ENCODE measurements around the gene JAML.
A peak's percentile ranks its signal among the peaks of the same experiment; 100 is the strongest.

The JAML gene

DNA sequence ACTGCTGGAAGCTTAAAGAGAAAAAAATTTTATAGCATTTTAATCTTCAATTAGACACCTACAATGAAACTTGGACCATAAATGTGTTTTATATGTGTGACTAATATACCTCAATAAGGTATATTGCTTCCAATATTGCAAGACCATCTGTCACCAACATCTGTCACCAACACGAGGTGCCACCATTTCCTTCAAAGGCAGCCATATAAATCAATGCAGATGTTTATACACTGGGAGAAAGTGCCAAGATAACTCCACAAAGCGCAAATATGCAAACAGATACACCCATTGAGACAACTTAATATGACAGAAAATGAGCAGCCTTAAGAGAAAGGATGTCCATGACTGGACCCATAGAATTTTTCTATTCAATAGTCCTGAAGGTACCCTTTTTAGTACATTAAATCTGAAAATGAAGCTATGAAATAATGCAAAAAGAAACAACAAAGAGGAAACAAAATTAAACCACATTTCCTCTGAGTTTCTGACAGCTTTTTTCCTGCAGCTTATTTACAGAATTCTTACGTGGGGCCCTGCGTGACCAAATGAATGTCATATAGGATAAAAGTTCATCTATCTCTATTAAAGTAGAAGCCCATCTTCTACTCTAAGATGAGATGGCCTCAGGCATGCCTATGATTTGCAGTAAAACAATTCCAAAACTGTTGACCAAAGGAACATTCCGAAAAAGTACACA is 14.8 kb upstream of the JAML start:
- DNase-seq, result no peak

DNA sequence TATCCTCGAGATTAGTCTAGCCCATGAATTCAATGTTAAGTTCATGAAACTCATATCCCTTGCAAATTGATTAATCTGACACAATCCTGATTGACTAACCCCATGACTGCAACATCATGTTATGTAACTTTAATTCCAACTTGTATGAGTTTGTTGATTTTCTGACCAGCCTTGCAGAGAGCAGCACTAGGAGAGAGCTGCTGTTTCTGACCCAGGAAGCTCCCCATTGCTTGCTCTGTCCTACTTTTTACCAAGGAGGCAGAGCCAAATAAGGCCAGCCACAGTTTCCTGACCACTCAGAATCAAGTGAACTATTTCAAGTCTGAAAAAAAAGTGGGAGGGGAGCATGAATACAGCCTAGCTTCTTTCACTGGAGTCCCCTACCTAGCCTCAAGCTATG is 14.1 kb upstream of the JAML start:
- DNase-seq, result no peak

DNA sequence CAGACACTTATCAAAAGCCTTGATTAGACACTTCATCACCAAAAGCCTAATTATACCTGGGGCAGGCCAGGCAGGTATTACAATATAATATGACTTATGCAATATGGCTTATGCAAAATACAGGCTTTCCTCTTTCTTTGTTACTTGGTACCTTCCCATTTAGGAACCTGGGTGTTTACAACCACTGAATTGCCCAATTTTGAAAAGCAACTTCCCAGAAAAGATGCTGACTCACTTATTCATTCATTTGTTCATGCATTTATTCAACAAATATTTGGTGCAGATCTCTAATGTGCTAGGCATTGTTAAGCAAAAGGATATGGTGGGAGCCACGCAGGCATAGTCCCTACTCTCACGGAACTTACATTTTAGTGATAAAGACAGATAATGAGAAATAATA is 13.6 kb upstream of the JAML start:
- DNase-seq, result no peak

DNA sequence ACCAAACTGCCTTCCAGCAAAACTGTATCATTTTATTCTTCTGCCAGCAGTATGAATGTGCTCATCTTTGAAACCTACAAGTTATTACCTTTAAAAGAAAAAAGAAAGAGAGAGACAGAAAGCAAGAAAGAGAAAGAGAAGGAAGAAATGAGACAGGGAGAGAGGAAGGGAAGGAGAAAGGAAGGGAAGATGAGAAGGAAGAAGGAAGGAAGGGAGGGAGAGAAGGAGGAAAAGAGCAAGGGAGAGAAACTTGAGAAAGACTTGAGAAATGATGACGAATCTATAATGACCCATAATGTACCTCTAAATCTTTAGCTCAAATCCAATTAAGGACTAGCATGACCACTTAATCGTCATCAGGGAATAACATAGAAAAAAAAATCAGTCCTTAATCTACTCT is 11.4 kb upstream of the JAML start:
- DNase-seq, result no peak

DNA sequence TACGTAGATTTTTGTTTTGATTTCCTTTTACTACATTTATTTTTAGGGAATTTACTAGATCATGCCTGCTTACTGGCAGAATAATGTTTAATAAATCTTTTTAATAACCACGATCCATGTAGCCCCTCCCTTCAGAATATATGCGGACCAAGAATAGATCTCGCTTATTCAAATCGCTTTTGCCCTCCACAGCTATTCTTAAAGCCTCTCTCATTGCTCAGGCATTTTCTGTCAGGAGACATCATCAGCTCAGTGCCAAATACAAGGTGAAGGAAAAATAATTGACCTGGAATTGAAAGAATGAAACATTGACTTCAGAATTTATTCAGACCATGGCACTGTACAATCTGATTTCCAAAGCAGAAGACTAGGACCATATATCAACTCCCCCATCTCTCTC is 10.0 kb upstream of the JAML start:
- DNase-seq, result no peak

DNA sequence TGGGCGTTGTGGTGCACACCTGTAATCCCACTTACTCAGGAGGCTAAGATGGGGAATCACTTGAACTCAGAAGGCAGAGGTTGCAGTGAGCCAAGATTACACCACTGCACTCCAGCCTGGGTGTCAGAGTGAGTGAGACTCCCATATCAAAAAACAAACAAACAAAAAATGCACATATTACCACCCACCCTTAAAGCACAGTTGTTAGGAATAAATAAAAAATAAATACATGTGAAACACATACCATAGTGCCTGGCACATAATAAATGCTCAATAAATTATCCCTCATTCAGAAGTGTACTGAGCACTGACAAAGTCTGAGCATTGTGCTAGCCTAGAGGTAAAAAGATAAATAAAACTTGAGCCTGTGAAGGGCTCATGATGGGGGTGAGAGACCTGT is 9.0 kb upstream of the JAML start:
- DNase-seq, result no peak

DNA sequence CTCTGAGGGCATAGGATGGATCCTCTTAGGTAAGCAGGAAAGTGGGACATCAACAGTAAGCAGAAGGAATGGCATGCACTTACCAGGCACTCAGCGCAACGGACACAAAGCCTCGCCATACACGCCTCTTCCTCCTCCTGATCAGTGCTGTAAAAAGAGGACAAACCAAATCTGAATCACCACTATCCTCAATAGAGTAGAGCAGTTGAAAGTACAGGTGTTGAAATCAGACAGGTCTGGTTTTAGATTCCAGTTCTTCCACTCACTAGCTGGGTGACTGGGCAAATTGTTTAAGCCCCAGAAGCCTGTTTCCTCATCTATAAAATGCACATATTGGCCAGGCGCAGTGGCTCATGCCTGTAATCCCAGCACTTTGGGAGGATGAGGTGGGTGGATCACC is 8.6 kb upstream of the JAML start:
- DNase-seq, result no peak

DNA sequence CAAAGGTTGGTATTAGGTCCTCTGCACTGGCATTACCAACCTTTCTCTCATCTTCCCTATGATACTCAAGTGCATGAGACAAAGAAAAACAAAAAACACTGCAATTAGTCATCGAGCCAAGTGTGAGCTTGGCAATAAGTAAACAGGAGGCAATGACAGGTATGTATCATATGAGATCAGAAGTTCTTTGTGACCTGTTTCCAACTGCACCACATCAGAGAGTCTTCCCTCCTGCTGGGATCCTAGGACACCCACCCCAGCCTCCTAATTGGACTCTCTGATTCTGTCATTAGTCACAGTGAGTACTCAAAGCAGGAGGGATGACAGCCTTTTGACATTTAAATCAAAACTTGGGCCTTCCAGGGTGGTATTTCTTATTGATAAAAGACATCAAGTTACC is 7.8 kb upstream of the JAML start:
- no peak for DNase-seq

DNA sequence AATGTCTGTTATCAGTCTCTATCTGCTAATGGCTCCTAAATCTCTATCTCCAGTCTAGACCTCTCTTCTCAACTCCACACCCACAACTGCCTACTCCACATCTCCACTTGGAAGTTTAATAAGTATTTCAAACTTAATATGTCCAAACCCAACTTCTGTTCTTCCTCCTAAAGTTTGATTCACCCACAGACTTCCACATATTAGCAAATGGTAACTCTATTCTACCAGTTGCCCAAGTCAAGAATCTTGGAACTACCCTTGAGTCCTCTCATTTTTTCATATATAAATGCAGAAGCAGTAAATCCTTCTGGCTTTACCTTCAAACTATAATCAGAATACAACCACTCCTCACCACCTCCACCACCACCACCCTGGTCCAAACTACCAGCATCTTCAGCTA is 6.7 kb upstream of the JAML start:
- no peak for DNase-seq

DNA sequence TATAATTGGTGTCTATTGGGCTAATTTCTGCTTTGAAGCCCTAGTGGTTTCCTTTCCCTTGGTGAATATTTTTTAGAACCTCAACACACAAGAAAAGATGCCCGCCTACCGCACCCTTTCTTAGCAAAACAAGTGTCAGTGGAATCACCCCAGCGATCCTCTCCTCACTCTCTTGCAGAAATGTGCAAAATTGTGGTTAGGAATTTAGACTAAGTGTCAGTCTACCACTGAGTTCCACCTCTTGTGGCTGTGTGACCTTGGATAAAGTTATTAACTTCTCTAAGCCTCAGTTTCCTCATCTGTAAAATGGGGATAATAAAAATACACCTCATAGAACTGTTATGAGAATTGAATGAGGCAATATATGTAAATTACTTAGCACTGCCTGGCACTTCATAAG is 5.3 kb upstream of the JAML start:
- no peak for DNase-seq

DNA sequence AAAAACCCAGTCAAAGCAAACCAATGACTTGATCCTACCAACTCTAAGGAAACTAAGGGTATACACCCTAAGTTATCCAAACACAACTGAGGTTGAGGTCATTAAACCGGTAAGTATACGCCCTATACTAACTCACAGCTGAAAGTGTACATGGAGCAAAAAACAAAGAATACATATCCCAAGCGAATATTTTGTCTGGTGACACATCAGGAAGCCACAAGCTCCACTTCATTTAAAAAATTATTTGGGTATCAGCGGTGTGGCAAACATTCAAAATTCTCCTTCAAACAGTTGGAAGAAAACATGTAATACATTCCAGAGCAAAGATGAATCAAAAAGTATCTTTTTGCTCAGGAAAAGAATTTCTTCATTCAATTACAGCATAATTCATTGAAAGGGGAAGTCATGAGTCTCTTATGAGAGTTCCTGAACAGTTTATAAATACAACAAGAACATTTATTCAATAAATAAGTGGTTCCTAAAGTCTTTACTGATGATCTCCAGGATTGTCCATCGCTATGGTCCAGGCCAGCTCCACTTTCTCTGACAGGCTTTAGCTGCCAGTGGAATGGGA is 4.5 kb upstream of the JAML start:
- peak; percentile 15 for DNase-seq

DNA sequence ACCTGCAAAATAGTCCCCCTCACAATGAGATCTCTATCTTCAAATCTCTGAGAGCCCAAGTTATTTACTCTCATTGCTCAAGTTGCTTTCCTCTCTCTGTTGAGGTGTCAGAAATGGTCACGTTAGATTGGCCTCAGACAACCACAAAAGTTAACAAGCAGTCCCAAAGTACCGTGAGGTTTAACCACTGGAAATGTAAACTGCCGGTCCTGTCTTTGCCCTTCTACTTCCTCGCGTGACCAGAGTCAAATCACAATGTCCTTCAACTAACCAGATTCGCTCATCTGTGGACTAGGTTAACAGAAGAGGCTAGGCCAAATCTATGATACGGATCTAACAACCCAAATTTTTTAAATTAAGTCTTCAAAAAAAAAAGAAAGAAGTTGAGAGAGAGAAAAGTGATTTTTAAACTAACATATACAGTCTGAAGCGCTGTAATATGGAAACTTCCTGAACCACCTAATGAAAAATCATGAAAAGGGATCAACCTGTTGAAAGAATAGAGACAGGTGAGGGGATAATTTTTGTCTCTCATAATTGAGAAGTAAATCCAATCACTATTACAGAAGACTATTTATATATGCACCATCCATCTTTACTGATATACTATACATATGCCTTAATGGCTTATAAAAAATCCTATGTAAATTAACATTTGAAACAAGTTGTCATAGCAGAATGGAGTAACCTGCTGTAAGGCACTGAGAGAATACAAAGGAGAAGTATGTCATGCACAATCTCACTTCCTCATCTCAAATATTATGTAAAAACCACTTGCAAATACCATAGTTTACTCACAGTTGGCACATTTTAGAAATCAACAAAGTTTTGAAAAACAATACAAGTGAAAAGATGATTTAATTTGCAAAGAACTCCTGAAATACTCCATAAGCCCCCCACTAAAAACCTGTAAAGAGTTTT is 3.3 kb upstream of the JAML start:
- DNase-seq, result no peak

DNA sequence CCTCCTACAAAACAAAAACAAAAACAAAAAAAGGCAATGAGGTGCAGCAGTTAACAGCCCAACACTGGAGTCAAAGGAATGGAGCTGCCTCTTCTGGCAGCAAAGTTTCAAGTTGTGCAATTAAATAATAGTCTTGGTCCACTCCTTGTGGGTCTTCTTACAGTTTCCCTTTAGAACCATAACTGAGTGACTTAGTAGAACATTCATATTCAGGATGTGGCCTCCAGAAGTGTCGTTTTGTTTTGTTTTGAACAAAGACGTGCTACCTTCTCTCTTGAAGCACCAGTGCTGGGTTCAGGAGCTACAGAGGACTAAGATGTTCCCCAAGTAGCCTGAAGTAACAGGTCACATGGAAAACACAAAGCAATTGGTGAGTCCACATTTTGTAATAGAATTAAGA is 2.0 kb upstream of the JAML start:
- no peak for DNase-seq

DNA sequence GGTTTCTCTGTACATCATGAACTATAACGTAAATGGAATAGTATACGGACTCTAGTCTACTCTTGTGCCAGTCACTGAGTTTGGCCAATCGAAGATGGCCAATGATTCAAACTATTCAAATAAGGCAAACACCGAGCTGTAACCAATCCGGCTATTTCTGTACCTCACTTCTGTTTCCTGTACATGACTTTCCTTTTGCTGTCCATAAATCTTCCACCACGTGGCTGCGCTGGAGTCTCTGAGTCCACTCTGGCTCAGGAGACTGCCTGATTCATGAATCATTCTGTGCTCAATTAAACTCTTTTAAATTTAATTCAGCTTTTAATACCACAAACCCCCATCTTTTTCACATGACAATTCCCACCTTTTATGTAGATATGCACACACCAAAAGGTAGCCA is 1.5 kb upstream of the JAML start:
- DNase-seq, result no peak

DNA sequence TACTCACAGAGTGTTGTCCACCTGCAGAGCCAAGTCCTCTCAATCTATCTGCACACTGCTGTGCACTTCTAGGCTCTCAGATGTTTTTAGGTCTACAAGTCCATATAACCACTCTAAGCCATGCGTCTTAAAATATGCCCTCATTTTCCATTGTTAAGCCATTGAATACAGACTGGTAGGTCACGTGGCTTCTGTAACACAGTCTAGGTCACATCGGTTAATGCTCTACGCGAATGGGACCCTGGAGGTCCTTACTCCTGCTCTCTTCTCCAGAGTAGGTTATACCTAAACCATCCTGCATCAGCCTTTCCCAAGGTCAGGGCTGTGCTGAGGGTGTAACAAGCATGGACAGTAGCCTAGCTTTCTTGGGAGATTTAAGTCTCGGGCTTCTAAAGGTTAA is 819 bp downstream of the JAML start:
- DNase-seq, result no peak

DNA sequence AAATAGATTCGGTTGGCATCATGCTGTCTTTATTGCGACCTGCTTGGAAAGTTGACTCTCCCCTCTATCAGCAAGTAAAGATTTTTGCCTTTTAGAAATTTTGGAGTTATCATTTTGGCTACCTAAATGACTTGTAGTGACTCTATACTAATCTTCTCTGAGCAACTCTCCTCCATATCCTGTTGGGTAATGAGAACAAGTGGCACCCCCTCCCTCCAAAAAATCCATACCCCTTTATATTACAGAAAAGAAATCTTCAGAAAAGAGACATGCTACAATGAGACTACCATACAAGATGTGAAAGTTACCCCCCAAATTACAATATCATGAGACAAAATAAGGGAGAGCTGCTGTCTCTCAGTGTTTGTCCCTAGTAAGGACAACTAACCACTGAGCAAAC is 1.2 kb downstream of the JAML start:
- no peak for DNase-seq

DNA sequence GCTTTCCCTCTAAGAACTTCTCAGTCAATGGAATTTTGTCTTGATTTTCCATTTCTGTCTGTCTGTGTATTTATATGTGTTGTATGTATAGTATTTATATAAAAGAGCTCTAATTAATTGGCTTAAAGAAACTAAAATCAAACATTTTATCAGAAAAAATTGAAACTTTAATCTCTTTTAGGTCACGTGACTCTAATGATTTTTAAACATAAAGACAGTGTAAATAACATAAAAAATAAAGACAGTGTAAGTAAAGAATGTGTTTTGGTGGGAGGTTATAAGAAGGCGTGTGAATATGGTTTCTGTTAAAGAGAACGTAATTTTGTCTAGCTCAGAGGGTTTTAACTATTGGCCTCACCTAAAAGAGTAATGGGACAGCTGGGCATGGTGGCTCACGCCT is 2.4 kb downstream of the JAML start:
- no peak for DNase-seq

DNA sequence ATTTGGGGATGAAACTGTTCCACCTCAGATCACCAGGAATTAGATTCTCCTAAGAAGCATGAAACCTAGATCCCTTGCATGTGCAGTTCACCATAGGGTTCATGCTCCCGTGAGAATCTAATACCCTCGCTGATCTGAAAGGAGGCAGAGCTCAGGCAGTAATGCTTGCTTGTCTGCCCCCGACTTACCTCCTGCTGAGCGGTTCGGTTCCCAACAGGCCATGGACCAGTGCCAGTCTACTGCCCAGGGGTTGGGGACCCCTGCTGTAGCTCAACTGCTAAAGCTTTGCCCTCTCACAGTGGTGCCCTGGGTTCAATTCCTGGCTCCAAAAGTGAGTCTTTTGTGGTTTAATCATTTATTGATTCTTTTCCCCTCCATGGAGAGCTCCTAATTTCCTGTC is 3.4 kb downstream of the JAML start:
- DNase-seq, result no peak

DNA sequence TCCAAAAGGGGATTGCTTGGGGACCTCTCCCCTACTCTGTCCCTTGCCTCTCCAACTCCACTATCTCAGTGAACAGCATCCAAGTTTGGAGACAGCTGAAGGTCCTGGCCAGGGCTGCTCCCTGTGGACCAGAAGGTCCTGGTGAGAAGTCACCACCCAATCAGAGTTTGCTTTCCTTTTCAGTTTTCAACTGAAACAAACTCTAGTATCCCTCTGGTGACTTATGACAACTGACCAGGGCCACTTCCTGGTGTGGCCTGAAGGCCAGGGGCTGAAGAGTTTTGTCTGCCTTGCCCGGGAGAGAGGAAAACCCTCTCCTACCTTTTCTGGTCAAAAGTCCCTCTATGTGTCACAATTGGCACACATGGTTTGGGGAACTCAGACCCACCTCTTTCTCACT is 5.1 kb downstream of the JAML start:
- DNase-seq, result no peak

DNA sequence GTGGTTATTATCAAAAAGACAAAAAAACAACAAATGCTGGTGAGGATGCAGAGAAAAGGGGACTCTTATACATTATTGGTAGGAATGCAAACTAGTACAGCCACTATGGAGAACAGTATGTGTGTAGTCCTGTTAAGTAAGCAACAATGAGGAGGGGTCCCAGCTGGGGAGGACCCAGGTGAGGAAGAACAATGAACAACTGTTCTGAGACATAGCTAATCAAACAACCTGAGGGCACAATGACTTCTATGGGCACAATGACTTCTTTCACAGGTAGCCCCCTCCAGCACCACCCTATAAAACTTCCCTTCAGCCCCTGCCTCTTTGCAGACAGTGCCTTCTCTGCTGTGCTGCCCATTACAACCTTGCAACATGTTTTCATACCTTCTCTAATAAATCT is 5.6 kb downstream of the JAML start:
- DNase-seq, result no peak

DNA sequence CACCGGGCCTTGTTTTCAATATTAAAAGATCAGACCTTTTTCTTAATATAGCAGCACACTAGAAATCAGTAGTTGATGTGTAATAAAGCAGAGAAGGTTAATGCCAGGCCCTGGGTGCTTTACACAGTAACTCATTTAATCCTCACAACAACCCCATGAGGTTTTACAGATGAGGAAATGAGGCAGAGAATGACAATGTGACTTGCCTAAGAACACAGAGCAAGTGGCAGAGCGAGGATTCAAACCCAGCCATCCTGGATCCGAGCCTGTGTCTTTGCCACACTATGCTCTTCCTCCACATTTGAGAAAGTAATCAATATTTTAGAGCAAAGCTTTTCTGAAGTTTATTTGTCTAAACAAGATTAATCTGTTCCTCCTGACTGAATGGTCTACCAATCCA is 7.2 kb downstream of the JAML start:
- DNase-seq, result no peak

DNA sequence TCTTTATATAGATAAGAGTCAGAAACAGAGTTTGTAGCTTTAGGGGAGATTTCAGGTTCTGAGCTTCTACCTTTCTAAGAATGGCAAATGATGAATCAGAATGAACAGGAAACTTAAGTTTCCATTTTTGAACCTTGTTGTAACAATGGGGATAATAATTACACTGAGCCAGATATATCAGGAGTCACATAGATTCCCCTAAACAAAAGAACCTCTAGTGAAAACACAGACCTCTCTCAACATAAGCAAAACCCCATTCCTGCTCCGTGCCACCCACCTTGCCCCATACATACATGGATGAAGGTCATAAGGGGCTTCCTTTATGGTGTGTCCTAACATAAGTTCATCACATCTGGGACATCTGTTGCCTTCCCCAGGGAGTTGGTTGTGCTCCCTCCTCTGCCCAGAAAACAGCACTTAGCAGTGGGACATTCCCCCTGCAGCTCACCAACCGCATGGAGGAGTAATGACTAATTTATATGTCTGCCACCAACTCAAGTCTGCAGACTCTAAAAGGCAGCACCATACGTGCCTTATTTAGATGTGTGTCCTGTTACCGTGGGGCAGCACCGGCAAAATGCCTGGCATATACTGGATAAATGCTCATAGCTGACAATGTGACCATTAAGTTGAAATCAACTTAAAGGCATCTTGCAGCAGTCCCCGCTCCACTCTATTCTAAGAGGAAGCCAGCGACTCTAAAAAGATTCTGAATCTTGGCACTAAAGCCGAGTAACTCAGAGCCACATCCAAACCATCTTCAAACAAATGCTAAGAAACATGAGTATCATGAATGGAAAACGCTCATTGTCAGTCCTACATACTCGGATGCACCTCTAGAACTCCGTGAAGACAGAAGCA is 8.0 kb downstream of the JAML start:
- no peak for DNase-seq

DNA sequence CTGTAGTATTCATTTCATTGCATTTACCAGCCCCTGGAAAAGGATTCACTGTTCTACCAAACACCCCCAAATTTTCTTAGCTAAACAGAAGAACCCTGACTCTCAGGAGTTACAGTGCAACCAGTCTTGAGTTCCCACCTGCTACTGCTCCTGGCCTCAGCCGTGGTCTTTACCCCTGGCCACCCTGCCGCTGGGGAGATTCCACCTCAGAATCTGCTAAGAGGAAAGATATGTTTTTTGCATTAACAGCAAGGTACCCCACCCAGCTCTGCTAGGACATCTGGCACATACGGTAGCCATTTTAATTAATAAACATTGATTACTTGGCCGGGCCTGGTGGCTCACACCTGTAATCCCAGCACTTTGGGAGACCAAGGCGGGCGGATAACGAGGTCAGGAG is 9.0 kb downstream of the JAML start:
- no peak for DNase-seq

Measured in fibroblast of skin of back (primary cell).